Measurements from ENCODE around the gene CDC5L. TPM values are rescaled to one million over a fixed set of nuclear protein-coding genes. Genes with fewer than 3 reads are reported as not detected.

CDC5L gene
- total RNA-seq, 1 donor from 2014 or later, result 17.3 TPM

DNA sequence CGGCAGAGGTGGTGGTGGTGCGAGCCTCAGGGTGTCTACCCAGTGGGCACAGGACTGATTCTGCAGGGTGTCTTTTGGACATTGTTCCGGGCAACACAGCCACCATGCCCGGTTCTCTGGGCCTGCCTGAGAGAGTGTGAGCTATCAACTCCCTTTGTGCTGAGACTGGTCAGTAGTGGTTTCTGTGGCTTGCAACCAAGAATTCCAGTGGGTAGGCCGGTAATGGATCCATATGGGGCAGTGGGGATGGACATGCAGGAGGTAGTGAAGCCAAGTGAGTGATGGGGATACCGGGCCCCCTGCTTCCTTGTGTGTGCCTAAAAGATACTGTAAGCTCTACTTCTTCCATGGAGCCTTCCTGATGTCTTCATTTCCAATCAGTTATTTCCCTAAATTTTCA, 71.0 kb downstream of the CDC5L start:
- Mint-ChIP-seq H3K27ac (ENCODE audit: unreplicated experiment) (no peak overlapping the region), H3K4me3 (ENCODE audit: unreplicated experiment) (no peak overlapping the region), H3K4me1 (ENCODE audit: unreplicated experiment) (peaks cover 3% of the 10 kb centered on the region), H3K27me3 (ENCODE audit: unreplicated experiment) (peaks cover 8% of the 10 kb centered on the region), H3K9me3 (ENCODE audit: unreplicated experiment) (no peaks in the 10 kb centered on the region), H3K36me3 (ENCODE audit: low read depth, unreplicated experiment) (no peaks in the 10 kb centered on the region)
- no peak for DNase-seq (ENCODE audit: low spot score)
- no peak for TF ChIP-seq CTCF (IDR thresholded peaks at IDR 0.05; ENCODE audit: unreplicated experiment)

- Mint-ChIP-seq H3K27ac (ENCODE audit: unreplicated experiment) (no peak overlapping the region), H3K27me3 (ENCODE audit: unreplicated experiment) (peaks cover 5% of the 10 kb centered on the region), H3K4me1 (ENCODE audit: unreplicated experiment) (peaks cover under 1% of the 10 kb centered on the region), H3K36me3 (ENCODE audit: low read depth, unreplicated experiment) (no peaks in the 10 kb centered on the region), H3K4me3 (ENCODE audit: unreplicated experiment) (no peak overlapping the region), H3K9me3 (ENCODE audit: unreplicated experiment) (no peaks in the 10 kb centered on the region)
- no peak for DNase-seq (ENCODE audit: low spot score)
- no peak for TF ChIP-seq CTCF (IDR thresholded peaks at IDR 0.05; ENCODE audit: unreplicated experiment)
Observed at GRCh38 chr6:44462335-44462734, 74.8 kb downstream of the CDC5L start.

GRCh38 chr6:44462797-44463727, 75.6 kb downstream of the CDC5L start:
- DNase-seq (ENCODE audit: low spot score), result no peak
- no peaks in the 10 kb centered on the region for H3K36me3 Mint-ChIP-seq (ENCODE audit: low read depth, unreplicated experiment)
- no peaks in the 10 kb centered on the region for H3K4me1 Mint-ChIP-seq (ENCODE audit: unreplicated experiment)
- no peak overlapping the region for H3K4me3 Mint-ChIP-seq (ENCODE audit: unreplicated experiment)
- no peaks in the 10 kb centered on the region for H3K9me3 Mint-ChIP-seq (ENCODE audit: unreplicated experiment)
- H3K27ac Mint-ChIP-seq (ENCODE audit: unreplicated experiment), result no peak overlapping the region
- TF ChIP-seq CTCF (IDR thresholded peaks at IDR 0.05; ENCODE audit: unreplicated experiment), result no peak
- peaks cover 1% of the 10 kb centered on the region for H3K27me3 Mint-ChIP-seq (ENCODE audit: unreplicated experiment)

- DNase-seq (ENCODE audit: low spot score), result no peak
- Mint-ChIP-seq H3K27me3 (ENCODE audit: unreplicated experiment) (peaks cover 1% of the 10 kb centered on the region), H3K9me3 (ENCODE audit: unreplicated experiment) (no peaks in the 10 kb centered on the region), H3K4me3 (ENCODE audit: unreplicated experiment) (no peak overlapping the region), H3K36me3 (ENCODE audit: low read depth, unreplicated experiment) (no peaks in the 10 kb centered on the region), H3K4me1 (ENCODE audit: unreplicated experiment) (no peaks in the 10 kb centered on the region), H3K27ac (ENCODE audit: unreplicated experiment) (no peak overlapping the region)
- no peak for TF ChIP-seq CTCF (IDR thresholded peaks at IDR 0.05; ENCODE audit: unreplicated experiment)
Observed at GRCh38 chr6:44463728-44464450, 76.4 kb downstream of the CDC5L start.
